Naive thymus-derived CD8-positive, alpha-beta T cell (primary cell): ENCODE results near the gene LRPAP1. TPM values are rescaled to one million over a fixed set of nuclear protein-coding genes. Genes with fewer than 3 reads are reported as not detected.
"Not testable (repeated sequence)": the region's sequence is repeated elsewhere in the genome, so short reads cannot be mapped to it uniquely, and the experiment has no call there.

Experiments used
- ATAC-seq, 2 donors: fragments of 150-1000 bp; cut with Tn5 transposase in 1 of 2; sonication (Bioruptor Pico), chemical (Tn5 transposase) in 1 of 2; 1 replicate in 1 of 2; 2 replicates in 1 of 2; pipeline ENCODE4 v1.10.0; 2021; ENCODE audit warnings: mild to moderate bottlenecking in 2 of 2, moderate library complexity in 2 of 2
- POLR2A ChIA-PET: fragments of 350-600 bp; sonication (Branson Sonifier 250); formaldehyde crosslinking; loops from one replicate; lab custom pipeline; 2021; ENCODE audit warnings: antibody characterized with exemption; lab: Charles Lee
- DNase-seq, 10 donors: peaks; one replicate each; pipeline versions ENCODE4 v3.0.0 to v3.0.0-alpha.2; 2020 to 2022
- H3K27ac Mint-ChIP-seq, 10 donors: one replicate each; pipeline ENCODE4 v1.8.0; 2020 to 2022; ENCODE audit warnings: mild to moderate bottlenecking in 10 of 10, mixed read lengths in 10 of 10, moderate library complexity in 4 of 10, inconsistent platforms in 1 of 10
- H3K27me3 Mint-ChIP-seq, 5 donors: one replicate each; pipeline ENCODE4 v1.8.0; 2021 to 2022; ENCODE audit warnings: mixed read lengths in 5 of 5
- H3K36me3 Mint-ChIP-seq, 3 donors: one replicate each; pipeline ENCODE4 v1.8.0; 2020 to 2022; ENCODE audit warnings: mixed read lengths in 3 of 3, mild to moderate bottlenecking in 2 of 3, inconsistent platforms in 1 of 3
- H3K4me1 Mint-ChIP-seq, 4 donors: one replicate each; pipeline ENCODE4 v1.8.0; 2021 to 2022; ENCODE audit warnings: mixed read lengths in 4 of 4
- H3K4me3 Mint-ChIP-seq, 10 donors: one replicate each; pipeline ENCODE4 v1.8.0; 2020 to 2022; ENCODE audit warnings: mild to moderate bottlenecking in 10 of 10, mixed read lengths in 10 of 10, moderate library complexity in 6 of 10, inconsistent platforms in 1 of 10
- H3K9me3 Mint-ChIP-seq, 9 donors: one replicate each; pipeline ENCODE4 v1.8.0; 2020 to 2022; ENCODE audit warnings: mixed read lengths in 9 of 9, mild to moderate bottlenecking in 3 of 9, inconsistent platforms in 1 of 9, moderate library complexity in 1 of 9
- polyA plus RNA-seq, 3 donors: library from polyadenylated mRNA; unstranded; fragments of 300-500 nt; fragmentation: Illumina TruSeq; gene quantifications; one replicate each; pipeline ENCODE4 v1.2.3, GENCODE V29; 2021
- total RNA-seq, 8 experiments: library from RNA in 2 of 8; stranded (reverse) in 2 of 8; gene quantifications; one replicate each; pipeline ENCODE4 v1.2.3 and lab custom pipeline; 2021 to 2026

LRPAP1 gene
- 10 to 100 TPM; 82.0 to 84.9 TPM for total RNA-seq
- polyA plus RNA-seq = 100 to 1,000 TPM; 113 to 126 (median 120) TPM
- 86.5 to 129 (median 99.4) reads per million in 6 experiments for total RNA-seq (lab: John Stamatoyannopoulos, UW)

- Mint-ChIP-seq H3K36me3 (peaks cover 4 to 10% (median 5%) of the 10 kb centered on the region in 3 donors), H3K4me3 (peak within 1 kb of the TSS; percentile 98 to 100 (median 99)), H3K27ac (peak within 1 kb of the TSS; percentile 92 to 99 (median 98)), H3K9me3 (peaks cover 0 to 14% (median 7%) of the 10 kb centered on the region in 9 donors), H3K4me1 (peaks cover 11 to 55% (median 47%) of the 10 kb centered on the region in 4 donors), H3K27me3 (peaks cover 3 to 13% (median 7%) of the 10 kb centered on the region in 5 donors)
- peak; percentile 63 to 89 (median 81) for DNase-seq
- peak; percentile 92 to 93 for ATAC-seq
- POLR2A ChIA-PET = interaction anchor here (0.6 kb wide), 1 partner anchor 806 kb away, joined by 3 read pairs; no protein-coding TSS in a partner anchor
These were observed at the start of gene LRPAP1 for GRCh38 chr4:3531879-3532750. Gene LRPAP1, minus strand, starts transcription at chr4:3532422. Its CDS starts 10 bp downstream, at chr4:3532412.

- H3K36me3 Mint-ChIP-seq, H3K27ac Mint-ChIP-seq: not testable (repeated sequence)
These were observed 49.3 kb upstream of the LRPAP1 start for GRCh38 chr4:3581334-3582090.

GRCh38 chr4:3580859-3581258, 48.6 kb upstream of the LRPAP1 start:
- DNase-seq, H3K36me3 Mint-ChIP-seq, POLR2A ChIA-PET, ATAC-seq, H3K4me3 Mint-ChIP-seq, H3K27ac Mint-ChIP-seq, H3K4me1 Mint-ChIP-seq, H3K9me3 Mint-ChIP-seq: not testable (repeated sequence)
- peaks cover 6 to 39% (median 18%) of the 10 kb centered on the region in 5 donors for H3K27me3 Mint-ChIP-seq

More at GRCh38 chr4:3581334-3582090, 49.3 kb upstream of the LRPAP1 start:
- ATAC-seq, H3K4me1 Mint-ChIP-seq, DNase-seq, POLR2A ChIA-PET, H3K4me3 Mint-ChIP-seq, H3K9me3 Mint-ChIP-seq: not testable (repeated sequence)
- peaks cover 6 to 39% (median 18%) of the 10 kb centered on the region in 5 donors for H3K27me3 Mint-ChIP-seq

GRCh38 chr4:3578527-3579144, 46.4 kb upstream of the LRPAP1 start:
- H3K4me3 Mint-ChIP-seq = peak overlapping the region in 1 of 10 donors; percentile 35
- H3K27ac Mint-ChIP-seq, POLR2A ChIA-PET, H3K9me3 Mint-ChIP-seq, ATAC-seq, H3K36me3 Mint-ChIP-seq, DNase-seq, H3K4me1 Mint-ChIP-seq: not testable (repeated sequence)
- peaks cover 6 to 48% (median 18%) of the 10 kb centered on the region in 5 donors for H3K27me3 Mint-ChIP-seq

- POLR2A ChIA-PET, ATAC-seq, H3K9me3 Mint-ChIP-seq, H3K36me3 Mint-ChIP-seq, H3K4me3 Mint-ChIP-seq, H3K4me1 Mint-ChIP-seq, H3K27ac Mint-ChIP-seq, DNase-seq: not testable (repeated sequence)
- H3K27me3 Mint-ChIP-seq = peaks cover 3 to 48% (median 18%) of the 10 kb centered on the region in 5 donors
These were observed 45.8 kb upstream of the LRPAP1 start for GRCh38 chr4:3578052-3578451.

DNA sequence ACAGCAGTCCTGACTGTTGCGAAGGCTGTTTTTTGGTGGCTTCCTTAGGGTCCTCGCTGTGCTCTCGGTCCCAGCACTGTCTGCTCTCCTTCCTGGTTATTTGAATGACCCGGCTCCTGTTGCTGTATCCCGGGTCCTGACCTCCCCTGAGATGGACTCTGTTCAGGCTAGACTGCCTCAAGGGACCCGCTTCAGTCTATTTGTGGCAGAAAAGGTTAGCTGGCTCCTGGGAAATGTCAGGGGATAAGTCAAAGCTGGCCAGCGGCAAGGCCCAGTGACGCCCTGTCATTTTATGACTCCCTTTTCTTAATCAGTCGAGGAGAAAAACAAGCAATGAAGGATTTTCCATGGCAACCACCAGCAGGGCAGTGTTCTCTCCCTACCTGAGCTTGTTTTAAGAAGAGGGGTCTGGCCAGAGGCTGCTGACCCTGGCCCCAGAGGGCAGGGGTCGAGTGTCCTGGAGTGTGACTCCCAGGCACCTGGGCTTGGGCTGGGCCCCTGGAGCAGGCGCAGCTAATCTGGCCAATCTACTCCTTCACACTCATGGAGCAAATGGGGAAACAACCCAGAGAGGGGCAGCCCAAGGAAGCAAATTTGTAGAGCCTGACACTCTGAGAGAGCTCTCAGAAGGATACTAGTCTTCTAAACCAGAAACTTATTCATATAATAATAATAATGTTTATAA, 45.1 kb upstream of the LRPAP1 start:
- not testable (repeated sequence) for ATAC-seq, H3K9me3 Mint-ChIP-seq

GRCh38 chr4:3576533-3577207, 44.4 kb upstream of the LRPAP1 start:
- H3K9me3 Mint-ChIP-seq, H3K27ac Mint-ChIP-seq, H3K4me1 Mint-ChIP-seq, DNase-seq, H3K4me3 Mint-ChIP-seq, ATAC-seq, POLR2A ChIA-PET, H3K36me3 Mint-ChIP-seq: not testable (repeated sequence)
- peaks cover 0 to 37% (median 16%) of the 10 kb centered on the region in 5 donors for H3K27me3 Mint-ChIP-seq

More for the DNA sequence above, 45.1 kb upstream of the LRPAP1 start:
- peaks cover 0 to 41% (median 18%) of the 10 kb centered on the region in 5 donors for H3K27me3 Mint-ChIP-seq
- H3K36me3 Mint-ChIP-seq, H3K4me3 Mint-ChIP-seq, H3K27ac Mint-ChIP-seq, POLR2A ChIA-PET, DNase-seq, H3K4me1 Mint-ChIP-seq: not testable (repeated sequence)

- H3K27ac Mint-ChIP-seq, H3K36me3 Mint-ChIP-seq, H3K9me3 Mint-ChIP-seq, H3K4me1 Mint-ChIP-seq, POLR2A ChIA-PET, H3K4me3 Mint-ChIP-seq, ATAC-seq, DNase-seq: not testable (repeated sequence)
- peaks cover 0 to 35% (median 21%) of the 10 kb centered on the region in 5 donors for H3K27me3 Mint-ChIP-seq
These were observed 43.5 kb upstream of the LRPAP1 start for GRCh38 chr4:3575426-3576369.

- H3K9me3 Mint-ChIP-seq, ATAC-seq, H3K36me3 Mint-ChIP-seq, H3K4me1 Mint-ChIP-seq, POLR2A ChIA-PET, H3K4me3 Mint-ChIP-seq, DNase-seq, H3K27ac Mint-ChIP-seq: not testable (repeated sequence)
- peaks cover 0 to 27% (median 15%) of the 10 kb centered on the region in 5 donors for H3K27me3 Mint-ChIP-seq
These were observed 42.6 kb upstream of the LRPAP1 start for GRCh38 chr4:3574865-3575264.

DNA sequence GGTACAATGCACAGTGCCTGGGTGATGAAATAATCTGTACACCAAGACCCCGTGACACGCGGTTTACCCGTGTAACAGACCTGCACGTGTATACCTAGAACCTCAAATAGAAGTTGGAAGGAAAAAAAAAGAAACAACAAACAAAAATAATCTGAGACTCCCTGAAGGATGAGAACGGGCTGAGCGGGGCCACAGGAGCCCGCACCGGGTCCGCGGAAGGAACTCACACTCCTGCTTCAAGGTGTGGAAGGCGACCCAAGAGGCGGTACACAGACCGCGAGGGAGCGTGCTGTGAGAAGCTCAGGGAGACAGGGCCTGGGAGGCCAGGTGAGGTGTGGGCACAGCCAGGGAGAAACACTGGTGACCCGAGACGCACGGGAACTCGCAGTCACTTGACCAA, 42.1 kb upstream of the LRPAP1 start:
- peaks cover 0 to 27% (median 15%) of the 10 kb centered on the region in 5 donors for H3K27me3 Mint-ChIP-seq
- DNase-seq, H3K4me3 Mint-ChIP-seq, H3K4me1 Mint-ChIP-seq, POLR2A ChIA-PET, H3K27ac Mint-ChIP-seq, H3K9me3 Mint-ChIP-seq, H3K36me3 Mint-ChIP-seq, ATAC-seq: not testable (repeated sequence)

GRCh38 chr4:3573131-3573530, 40.9 kb upstream of the LRPAP1 start:
- POLR2A ChIA-PET = no interaction called here
- DNase-seq (no peak), ATAC-seq (no peak)
- Mint-ChIP-seq H3K9me3 (no peaks in the 10 kb centered on the region), H3K27me3 (peaks cover 0 to 19% (median 9%) of the 10 kb centered on the region in 5 donors), H3K4me1 (no peaks in the 10 kb centered on the region), H3K4me3 (no peak overlapping the region), H3K27ac (no peak overlapping the region), H3K36me3 (no peaks in the 10 kb centered on the region)
